Measurements from ENCODE around the gene RASEF.
"Not testable (repeated sequence)": the region's sequence is repeated elsewhere in the genome, so short reads cannot be mapped to it uniquely, and the experiment has no call there.

Gene RASEF

GRCh38 chr9:83081846-83082245, 18.9 kb upstream of the RASEF start:
- H3K36me3 ChIP-seq (replicated peaks in 1 of 2; ENCODE audit: control insufficient read depth in 2 of 2, insufficient read depth in 2 of 2, low read length in 2 of 2), result no peaks in the 10 kb centered on the region
- H3K4ac ChIP-seq (ENCODE audit: low read length), result no peak overlapping the region
- DNase-seq (ENCODE audit: low spot score), result no peak
- no peak overlapping the region for H3K4me3 ChIP-seq (ENCODE audit: low read length in 2 of 2)
- H2BK12ac ChIP-seq (ENCODE audit: low read length), result no peak overlapping the region
- H3K4me1 ChIP-seq (ENCODE audit: control insufficient read depth in 2 of 2, insufficient read depth in 1 of 2, low read depth in 1 of 2, low read length in 2 of 2), result no peaks in the 10 kb centered on the region
- no peak overlapping the region for H3K23ac ChIP-seq (ENCODE audit: low read depth, low read length, poor library complexity)
- H3K79me1 ChIP-seq (ENCODE audit: low read depth, low read length), result no peaks in the 10 kb centered on the region
- H3K14ac ChIP-seq (ENCODE audit: low read length), result no peak overlapping the region
- no peak overlapping the region for H2BK15ac ChIP-seq (ENCODE audit: low read length)
- H3K27me3 ChIP-seq (ENCODE audit: control insufficient read depth in 3 of 3, insufficient read depth in 3 of 3, low read depth in 1 of 3, low read length in 3 of 3), result no peaks in the 10 kb centered on the region
- H3K18ac ChIP-seq (ENCODE audit: low read length), result no peak overlapping the region
- H4K91ac ChIP-seq (ENCODE audit: low read depth, low read length, poor library complexity), result no peak overlapping the region
- no peak overlapping the region for H2BK120ac ChIP-seq (ENCODE audit: low read depth, low read length)
- H3K27ac ChIP-seq (replicated peaks; ENCODE audit: low read length), result no peak overlapping the region
- H2BK5ac ChIP-seq (ENCODE audit: low read length), result no peak overlapping the region
- H3K9me3 ChIP-seq (replicated peaks in 1 of 2; ENCODE audit: control insufficient read depth in 2 of 2, insufficient read depth in 1 of 2, low read depth in 1 of 2, low read length in 2 of 2), result no peaks in the 10 kb centered on the region
- no peak overlapping the region for H3K9ac ChIP-seq (ENCODE audit: low read depth, low read length, poor library complexity)
- H2AK5ac ChIP-seq (ENCODE audit: low read depth, low read length), result no peak overlapping the region
- no peak overlapping the region for H4K8ac ChIP-seq (ENCODE audit: low read depth, low read length)
- no CpG with 5 or more reads among the region's 6 CpGs for WGBS, 2 donors (ENCODE audit: extremely low coverage in 2 of 2, insufficient read length in 2 of 2, insufficient replicate concordance in 1 of 2)
- no peak overlapping the region for H3K4me2 ChIP-seq (ENCODE audit: insufficient read depth, low read length, poor library complexity, severe bottlenecking)
- H2AFZ ChIP-seq (ENCODE audit: low read length), result no peak overlapping the region

DNA sequence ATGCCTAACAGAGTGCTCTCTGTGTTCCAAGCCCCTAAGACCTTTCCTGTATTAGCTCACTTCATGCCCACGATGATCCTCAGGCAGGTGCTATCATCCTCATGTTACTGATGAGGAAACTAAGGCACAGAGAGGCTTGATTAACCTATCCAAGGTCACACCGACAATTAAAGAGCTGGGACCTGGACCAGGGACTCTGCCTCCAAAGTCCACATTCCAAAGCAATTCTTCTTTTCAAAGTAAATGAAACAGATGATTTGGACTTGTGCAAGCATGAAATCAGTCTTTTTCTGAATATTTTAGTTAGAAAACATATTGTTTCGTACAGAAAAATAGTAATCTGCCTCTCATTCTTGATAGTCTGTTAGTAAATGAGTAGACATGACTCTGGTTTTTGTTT, 18.1 kb upstream of the RASEF start:
- H3K4me1 ChIP-seq (ENCODE audit: control insufficient read depth in 2 of 2, insufficient read depth in 1 of 2, low read depth in 1 of 2, low read length in 2 of 2), result no peaks in the 10 kb centered on the region
- H2BK15ac ChIP-seq (ENCODE audit: low read length), result no peak overlapping the region
- no peak overlapping the region for H3K4me2 ChIP-seq (ENCODE audit: insufficient read depth, low read length, poor library complexity, severe bottlenecking)
- DNase-seq (ENCODE audit: low spot score), result no peak
- H4K8ac ChIP-seq (ENCODE audit: low read depth, low read length), result no peak overlapping the region
- H3K4me3 ChIP-seq (ENCODE audit: low read length in 2 of 2), result no peak overlapping the region
- H2AK5ac ChIP-seq (ENCODE audit: low read depth, low read length), result no peak overlapping the region
- no peak overlapping the region for H3K18ac ChIP-seq (ENCODE audit: low read length)
- H4K91ac ChIP-seq (ENCODE audit: low read depth, low read length, poor library complexity), result no peak overlapping the region
- no peak overlapping the region for H3K27ac ChIP-seq (replicated peaks; ENCODE audit: low read length)
- no peak overlapping the region for H2BK120ac ChIP-seq (ENCODE audit: low read depth, low read length)
- H3K9me3 ChIP-seq (replicated peaks in 1 of 2; ENCODE audit: control insufficient read depth in 2 of 2, insufficient read depth in 1 of 2, low read depth in 1 of 2, low read length in 2 of 2), result no peaks in the 10 kb centered on the region
- H3K23ac ChIP-seq (ENCODE audit: low read depth, low read length, poor library complexity), result no peak overlapping the region
- no peak overlapping the region for H2AFZ ChIP-seq (ENCODE audit: low read length)
- H3K36me3 ChIP-seq (replicated peaks in 1 of 2; ENCODE audit: control insufficient read depth in 2 of 2, insufficient read depth in 2 of 2, low read length in 2 of 2), result no peaks in the 10 kb centered on the region
- no peaks in the 10 kb centered on the region for H3K79me1 ChIP-seq (ENCODE audit: low read depth, low read length)
- H3K4ac ChIP-seq (ENCODE audit: low read length), result no peak overlapping the region
- H3K27me3 ChIP-seq (ENCODE audit: control insufficient read depth in 3 of 3, insufficient read depth in 3 of 3, low read depth in 1 of 3, low read length in 3 of 3), result no peaks in the 10 kb centered on the region
- WGBS, 2 donors (ENCODE audit: extremely low coverage in 2 of 2, insufficient read length in 2 of 2, insufficient replicate concordance in 1 of 2), result no CpG with 5 or more reads among the region's 3 CpGs
- H2BK5ac ChIP-seq (ENCODE audit: low read length), result no peak overlapping the region
- H2BK12ac ChIP-seq (ENCODE audit: low read length), result no peak overlapping the region
- no peak overlapping the region for H3K9ac ChIP-seq (ENCODE audit: low read depth, low read length, poor library complexity)
- H3K14ac ChIP-seq (ENCODE audit: low read length), result no peak overlapping the region

DNA sequence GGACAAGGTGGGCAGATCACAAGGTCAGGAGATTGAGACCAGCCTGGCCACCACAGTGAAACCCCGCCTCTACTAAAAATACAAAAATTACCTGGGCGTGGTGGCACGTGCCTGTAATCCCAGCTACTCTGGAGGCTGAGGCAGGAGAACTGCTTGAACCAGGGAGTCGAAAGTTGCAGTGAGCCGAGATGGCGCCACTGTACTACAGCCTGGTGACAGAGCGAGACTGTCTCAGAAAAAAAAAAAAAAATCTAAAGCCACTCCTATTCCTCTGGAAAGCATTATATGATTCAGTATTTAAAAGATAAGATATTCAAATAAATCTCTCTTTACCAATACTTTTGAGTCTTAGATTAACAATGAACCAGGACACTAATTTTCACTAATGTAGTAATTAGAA, 13.0 kb upstream of the RASEF start:
- not testable (repeated sequence) for H3K4ac ChIP-seq (ENCODE audit: low read length); H3K4me3 ChIP-seq (ENCODE audit: low read length in 2 of 2); H4K8ac ChIP-seq (ENCODE audit: low read depth, low read length); H2BK120ac ChIP-seq (ENCODE audit: low read depth, low read length); H3K23ac ChIP-seq (ENCODE audit: low read depth, low read length, poor library complexity); H3K9ac ChIP-seq (ENCODE audit: low read depth, low read length, poor library complexity); H2AFZ ChIP-seq (ENCODE audit: low read length); H2AK5ac ChIP-seq (ENCODE audit: low read depth, low read length); H3K4me1 ChIP-seq (ENCODE audit: control insufficient read depth in 2 of 2, insufficient read depth in 1 of 2, low read depth in 1 of 2, low read length in 2 of 2); H3K9me3 ChIP-seq (replicated peaks in 1 of 2; ENCODE audit: control insufficient read depth in 2 of 2, insufficient read depth in 1 of 2, low read depth in 1 of 2, low read length in 2 of 2); H2BK15ac ChIP-seq (ENCODE audit: low read length); H3K18ac ChIP-seq (ENCODE audit: low read length); H2BK5ac ChIP-seq (ENCODE audit: low read length); DNase-seq (ENCODE audit: low spot score); H3K27me3 ChIP-seq (ENCODE audit: control insufficient read depth in 3 of 3, insufficient read depth in 3 of 3, low read depth in 1 of 3, low read length in 3 of 3); H4K91ac ChIP-seq (ENCODE audit: low read depth, low read length, poor library complexity); H2BK12ac ChIP-seq (ENCODE audit: low read length); H3K4me2 ChIP-seq (ENCODE audit: insufficient read depth, low read length, poor library complexity, severe bottlenecking); H3K79me1 ChIP-seq (ENCODE audit: low read depth, low read length); H3K27ac ChIP-seq (replicated peaks; ENCODE audit: low read length); H3K36me3 ChIP-seq (replicated peaks in 1 of 2; ENCODE audit: control insufficient read depth in 2 of 2, insufficient read depth in 2 of 2, low read length in 2 of 2); H3K14ac ChIP-seq (ENCODE audit: low read length)
- WGBS, 2 donors (ENCODE audit: extremely low coverage in 2 of 2, insufficient read length in 2 of 2, insufficient replicate concordance in 1 of 2), result no CpG with 5 or more reads among the region's 7 CpGs

DNA sequence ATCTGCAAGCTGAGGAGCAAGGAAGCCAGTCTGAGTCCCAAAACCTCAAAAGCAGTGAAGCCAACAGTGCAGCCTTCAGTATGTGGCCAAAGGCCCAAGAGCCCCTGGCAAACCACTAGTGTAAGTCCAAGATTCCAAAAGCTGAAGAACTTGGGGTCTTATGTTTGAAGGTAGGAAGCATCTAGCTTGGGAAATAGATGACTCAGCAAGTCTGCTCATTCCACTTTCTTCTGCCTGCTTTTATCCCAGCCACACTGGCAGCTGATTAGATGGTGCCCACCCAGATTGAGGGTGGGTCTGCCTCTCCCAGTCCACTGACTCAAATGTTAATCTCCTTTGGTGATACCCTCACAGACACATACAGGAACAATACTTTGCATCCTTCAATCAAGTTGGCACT, 9.6 kb upstream of the RASEF start:
- DNase-seq (ENCODE audit: low spot score); H3K36me3 ChIP-seq (replicated peaks in 1 of 2; ENCODE audit: control insufficient read depth in 2 of 2, insufficient read depth in 2 of 2, low read length in 2 of 2); H3K4me3 ChIP-seq (ENCODE audit: low read length in 2 of 2); H3K14ac ChIP-seq (ENCODE audit: low read length); H3K27ac ChIP-seq (replicated peaks; ENCODE audit: low read length); H3K18ac ChIP-seq (ENCODE audit: low read length); H2BK5ac ChIP-seq (ENCODE audit: low read length); H4K91ac ChIP-seq (ENCODE audit: low read depth, low read length, poor library complexity); H2BK12ac ChIP-seq (ENCODE audit: low read length); H3K9ac ChIP-seq (ENCODE audit: low read depth, low read length, poor library complexity); H2BK15ac ChIP-seq (ENCODE audit: low read length); H4K8ac ChIP-seq (ENCODE audit: low read depth, low read length); H3K79me1 ChIP-seq (ENCODE audit: low read depth, low read length); H3K4me1 ChIP-seq (ENCODE audit: control insufficient read depth in 2 of 2, insufficient read depth in 1 of 2, low read depth in 1 of 2, low read length in 2 of 2); H3K4me2 ChIP-seq (ENCODE audit: insufficient read depth, low read length, poor library complexity, severe bottlenecking); H3K9me3 ChIP-seq (replicated peaks in 1 of 2; ENCODE audit: control insufficient read depth in 2 of 2, insufficient read depth in 1 of 2, low read depth in 1 of 2, low read length in 2 of 2); H2AFZ ChIP-seq (ENCODE audit: low read length); H3K4ac ChIP-seq (ENCODE audit: low read length); H2BK120ac ChIP-seq (ENCODE audit: low read depth, low read length); H3K27me3 ChIP-seq (ENCODE audit: control insufficient read depth in 3 of 3, insufficient read depth in 3 of 3, low read depth in 1 of 3, low read length in 3 of 3); H2AK5ac ChIP-seq (ENCODE audit: low read depth, low read length); H3K23ac ChIP-seq (ENCODE audit: low read depth, low read length, poor library complexity): not testable (repeated sequence)
